Measurements from ENCODE around the gene DCP1B.

DNA sequence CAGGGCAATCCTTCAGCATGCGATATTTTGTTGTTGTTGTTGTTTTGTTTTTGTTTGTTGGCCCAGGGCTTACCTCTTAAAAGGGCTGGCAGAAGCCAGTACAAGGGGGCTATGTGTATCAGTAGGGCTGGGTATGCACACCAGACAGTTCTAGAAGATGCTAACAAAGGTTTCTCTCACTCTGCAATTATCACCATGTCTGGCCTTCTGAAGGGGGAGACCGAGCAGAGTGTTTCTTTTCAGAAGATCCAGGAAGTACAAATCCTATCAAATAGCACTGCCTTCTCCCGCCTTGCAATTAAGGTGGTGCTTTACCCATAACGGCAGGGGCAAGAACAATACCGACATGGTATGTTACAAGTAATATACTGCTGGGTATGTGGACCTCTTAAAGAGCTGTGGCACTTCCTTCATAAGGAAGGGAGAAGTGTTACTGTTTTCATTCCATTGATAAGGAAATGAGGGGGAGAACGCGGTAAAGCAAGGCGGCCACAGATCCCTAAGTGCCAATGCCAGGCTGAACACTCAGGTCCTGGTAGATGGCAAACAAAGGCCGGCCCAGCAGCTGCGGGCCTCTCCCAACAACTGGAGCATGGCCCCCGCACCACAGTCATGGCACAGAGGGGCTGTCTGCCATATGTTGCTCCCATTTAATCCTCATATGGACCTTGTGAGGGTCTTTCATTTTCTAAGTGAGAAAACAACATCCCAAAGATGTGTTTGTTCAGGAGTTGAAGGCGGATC is 66.6 kb downstream of the DCP1B start:
- TF ChIP-seq POLR2AphosphoS5 (IDR thresholded peaks at IDR 0.05; ENCODE audit: low read depth, low read length) = no peak
- TF ChIP-seq, protein P1, sequence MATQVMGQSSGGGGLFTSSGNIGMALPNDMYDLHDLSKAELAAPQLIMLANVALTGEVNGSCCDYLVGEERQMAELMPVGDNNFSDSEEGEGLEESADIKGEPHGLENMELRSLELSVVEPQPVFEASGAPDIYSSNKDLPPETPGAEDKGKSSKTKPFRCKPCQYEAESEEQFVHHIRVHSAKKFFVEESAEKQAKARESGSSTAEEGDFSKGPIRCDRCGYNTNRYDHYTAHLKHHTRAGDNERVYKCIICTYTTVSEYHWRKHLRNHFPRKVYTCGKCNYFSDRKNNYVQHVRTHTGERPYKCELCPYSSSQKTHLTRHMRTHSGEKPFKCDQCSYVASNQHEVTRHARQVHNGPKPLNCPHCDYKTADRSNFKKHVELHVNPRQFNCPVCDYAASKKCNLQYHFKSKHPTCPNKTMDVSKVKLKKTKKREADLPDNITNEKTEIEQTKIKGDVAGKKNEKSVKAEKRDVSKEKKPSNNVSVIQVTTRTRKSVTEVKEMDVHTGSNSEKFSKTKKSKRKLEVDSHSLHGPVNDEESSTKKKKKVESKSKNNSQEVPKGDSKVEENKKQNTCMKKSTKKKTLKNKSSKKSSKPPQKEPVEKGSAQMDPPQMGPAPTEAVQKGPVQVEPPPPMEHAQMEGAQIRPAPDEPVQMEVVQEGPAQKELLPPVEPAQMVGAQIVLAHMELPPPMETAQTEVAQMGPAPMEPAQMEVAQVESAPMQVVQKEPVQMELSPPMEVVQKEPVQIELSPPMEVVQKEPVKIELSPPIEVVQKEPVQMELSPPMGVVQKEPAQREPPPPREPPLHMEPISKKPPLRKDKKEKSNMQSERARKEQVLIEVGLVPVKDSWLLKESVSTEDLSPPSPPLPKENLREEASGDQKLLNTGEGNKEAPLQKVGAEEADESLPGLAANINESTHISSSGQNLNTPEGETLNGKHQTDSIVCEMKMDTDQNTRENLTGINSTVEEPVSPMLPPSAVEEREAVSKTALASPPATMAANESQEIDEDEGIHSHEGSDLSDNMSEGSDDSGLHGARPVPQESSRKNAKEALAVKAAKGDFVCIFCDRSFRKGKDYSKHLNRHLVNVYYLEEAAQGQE (IDR thresholded peaks at IDR 0.05; ENCODE audit: insufficient read depth in 1 of 2, low read depth in 2 of 2, low read length in 2 of 2) = no peak
- TF ChIP-seq TAF1 (IDR thresholded peaks at IDR 0.05; ENCODE audit: borderline replicate concordance, insufficient read depth, low read length) = no peak
- no peak for TF ChIP-seq SIN3A (IDR thresholded peaks at IDR 0.05; ENCODE audit: borderline replicate concordance, insufficient read depth, low read length)

Measured in PFSK-1 (cell line).